Neural progenitor cell (in vitro differentiated cells): ENCODE measurements around the gene C14orf132.

Source experiments
- EZH2 ChIP-seq: fragments of 200-600 bp; sonication (generic); IDR thresholded peaks from 2 replicates; pipeline ENCODE4 v1.6.1; 2017; ENCODE audit warnings: antibody characterized with exemption, mild to moderate bottlenecking, moderate library complexity
- TF ChIP-seq, protein P1 (sequence below): fragments of 200-600 bp; sonication (generic); IDR thresholded peaks from 2 replicates; pipeline ENCODE4 v1.5.1; 2017; ENCODE audit warnings: antibody characterized with exemption, mild to moderate bottlenecking

DNA sequence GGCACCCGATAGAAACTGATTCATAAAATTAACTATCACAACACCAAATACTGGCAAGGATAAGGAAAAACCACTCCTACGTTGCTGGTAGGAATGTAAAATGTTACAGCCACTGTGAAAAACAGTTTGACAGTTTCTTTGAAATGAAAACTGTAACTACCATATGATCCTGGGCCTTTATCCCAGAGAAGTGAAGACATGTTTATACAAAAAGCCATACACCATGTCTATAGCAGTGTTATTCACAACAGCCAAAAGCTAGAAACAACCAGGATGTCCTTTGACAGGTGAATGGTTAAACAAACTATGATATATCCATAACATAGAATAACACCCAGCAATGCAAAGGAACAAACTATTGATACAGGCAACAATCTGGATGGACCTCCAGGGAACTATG is 3.7 kb upstream of the C14orf132 start:
- TF ChIP-seq EZH2 = no peak
- TF ChIP-seq, protein P1, sequence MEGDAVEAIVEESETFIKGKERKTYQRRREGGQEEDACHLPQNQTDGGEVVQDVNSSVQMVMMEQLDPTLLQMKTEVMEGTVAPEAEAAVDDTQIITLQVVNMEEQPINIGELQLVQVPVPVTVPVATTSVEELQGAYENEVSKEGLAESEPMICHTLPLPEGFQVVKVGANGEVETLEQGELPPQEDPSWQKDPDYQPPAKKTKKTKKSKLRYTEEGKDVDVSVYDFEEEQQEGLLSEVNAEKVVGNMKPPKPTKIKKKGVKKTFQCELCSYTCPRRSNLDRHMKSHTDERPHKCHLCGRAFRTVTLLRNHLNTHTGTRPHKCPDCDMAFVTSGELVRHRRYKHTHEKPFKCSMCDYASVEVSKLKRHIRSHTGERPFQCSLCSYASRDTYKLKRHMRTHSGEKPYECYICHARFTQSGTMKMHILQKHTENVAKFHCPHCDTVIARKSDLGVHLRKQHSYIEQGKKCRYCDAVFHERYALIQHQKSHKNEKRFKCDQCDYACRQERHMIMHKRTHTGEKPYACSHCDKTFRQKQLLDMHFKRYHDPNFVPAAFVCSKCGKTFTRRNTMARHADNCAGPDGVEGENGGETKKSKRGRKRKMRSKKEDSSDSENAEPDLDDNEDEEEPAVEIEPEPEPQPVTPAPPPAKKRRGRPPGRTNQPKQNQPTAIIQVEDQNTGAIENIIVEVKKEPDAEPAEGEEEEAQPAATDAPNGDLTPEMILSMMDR = no peak
